DMS114 treated with DMSO at 0.1 percent for 48 hours (cell line): ENCODE results near the gene OR51M1.

Experiments
- DNase-seq: peaks from one replicate; lab custom pipeline; 2025; ENCODE audit not compliant: unreplicated experiment; lab: John Stamatoyannopoulos, UW

The OR51M1 gene

GRCh38 chr11:5384335-5384734, 723 bp downstream of the OR51M1 start:
- DNase-seq = no peak

GRCh38 chr11:5390210-5390609, 6.6 kb downstream of the OR51M1 start:
- DNase-seq = no peak

DNA sequence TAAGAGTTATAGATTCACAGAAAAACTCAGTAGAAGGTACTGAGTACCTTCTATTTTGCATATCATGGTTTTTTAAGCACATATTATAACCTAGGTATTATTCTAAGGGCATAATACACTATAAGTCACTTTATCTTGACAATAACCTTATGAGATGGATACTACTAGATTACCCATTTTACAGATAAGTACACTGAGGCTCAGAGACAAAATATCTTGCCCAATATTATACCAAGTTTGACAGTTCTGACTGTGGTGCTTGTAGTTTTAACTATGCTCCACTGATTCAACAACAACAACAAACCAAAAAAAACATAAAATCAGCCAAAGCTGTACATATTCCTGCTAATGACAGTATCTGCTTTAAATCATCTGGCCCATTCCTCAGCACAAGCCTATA, 10.5 kb downstream of the OR51M1 start:
- DNase-seq = no peak

- DNase-seq = no peak
Measured at GRCh38 chr11:5398936-5399335, 15.3 kb downstream of the OR51M1 start.

DNA sequence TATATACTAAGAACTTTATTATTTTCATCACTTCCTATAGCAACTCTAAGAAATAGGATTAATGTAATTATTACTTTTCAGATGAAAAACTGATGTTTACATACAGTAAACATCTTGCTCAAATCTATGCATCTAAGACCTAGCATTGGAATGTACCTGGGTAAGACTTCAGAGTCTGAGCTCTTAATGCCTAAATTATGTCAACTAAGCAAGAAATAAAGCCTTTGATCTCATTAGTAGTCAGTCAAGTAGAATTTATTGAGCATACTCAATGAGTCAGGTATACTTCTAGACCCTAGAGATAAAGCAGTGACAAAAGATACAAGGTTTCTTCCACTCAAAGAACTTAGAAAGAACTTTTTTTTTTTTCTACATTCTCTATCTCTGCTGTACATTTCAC, 21.6 kb downstream of the OR51M1 start:
- no peak for DNase-seq

DNA sequence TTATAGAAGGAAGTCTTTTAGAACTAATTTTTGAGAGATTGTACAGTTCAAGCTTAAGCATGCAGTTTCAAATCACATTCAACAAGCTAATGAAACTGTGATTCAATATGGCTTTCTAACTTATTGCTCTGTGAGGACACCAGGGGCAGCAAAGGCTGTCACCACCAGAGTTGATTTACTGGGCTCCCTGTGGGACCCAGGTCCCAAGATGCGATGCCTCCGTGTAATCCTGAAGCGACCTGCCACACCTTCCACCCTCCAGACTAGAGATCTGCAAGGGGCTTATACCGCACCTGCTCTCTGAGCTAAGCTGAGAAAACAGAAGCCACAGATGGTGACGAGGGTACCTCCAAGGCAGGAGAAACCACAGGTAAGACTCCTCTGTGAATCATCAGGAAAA, 37.4 kb downstream of the OR51M1 start:
- no peak for DNase-seq

GRCh38 chr11:5421811-5422210, 38.2 kb downstream of the OR51M1 start, which contains the start of gene OR51Q1:
TSS of gene OR51Q1 (plus strand) at chr11:5422111. CDS start at chr11:5422201, 90 bp downstream.
- no peak for DNase-seq

- DNase-seq = no peak
Measured at GRCh38 chr11:5423131-5423530, 39.5 kb downstream of the OR51M1 start.

GRCh38 chr11:5441414-5441813, 57.8 kb downstream of the OR51M1 start, which contains the start of gene OR51I1:
TSS of gene OR51I1 (minus strand) at chr11:5441514. CDS start at chr11:5441514, 0 bp downstream.
- DNase-seq = no peak
